OCI-LY7 (cell line): ENCODE measurements around the gene CCDC85B.

ENCODE experiments used
- CTCF ChIP-seq: fragments of 200-600 bp; sonication (generic); conservative IDR thresholded peaks from 2 replicates; pipeline ENCODE4 v1.5.1; 2014; ENCODE audit warnings: mild to moderate bottlenecking, antibody characterized with exemption, low read length, moderate library complexity, mixed read lengths
- EZH2phosphoT487 ChIP-seq: fragments of 200-600 bp; sonication (generic); IDR thresholded peaks from 2 replicates; pipeline ENCODE4 v1.6.1; 2018; ENCODE audit warnings: low read depth, borderline replicate concordance, mild to moderate bottlenecking, mixed run types, antibody characterized with exemption, low read length, moderate library complexity, mixed read lengths

GRCh38 chr11:65873318-65874156 is 16.9 kb upstream of the CCDC85B start:
- TF ChIP-seq CTCF (no peak), EZH2phosphoT487 (no peak)
